Osteoblast (primary cell): ENCODE measurements around the gene ME3. TPM values are rescaled to one million over a fixed set of nuclear protein-coding genes. Genes with fewer than 3 reads are reported as not detected.

Source experiments
- DNase-seq: peaks from one replicate; pipeline ENCODE4 v3.0.0; 2011; ENCODE audit warnings: low spot score, mixed read lengths; ENCODE audit not compliant: insufficient read length; ENCODE audit errors: missing footprints
- H2AFZ ChIP-seq: 2 replicates; pipeline ENCODE4 v1.6.0; 2011; ENCODE audit warnings: mild to moderate bottlenecking, low read length
- H3K27ac ChIP-seq: 2 replicates; pipeline ENCODE4 v1.5.1; 2011; ENCODE audit warnings: mild to moderate bottlenecking, low read depth, low read length, moderate library complexity
- H3K27me3 ChIP-seq: 2 replicates; pipeline ENCODE4 v1.6.0; 2012; ENCODE audit warnings: mild to moderate bottlenecking, control low read depth, inconsistent platforms, low read length, moderate library complexity; ENCODE audit not compliant: insufficient read depth
- H3K36me3 ChIP-seq: 2 replicates; pipeline ENCODE4 v1.5.1; 2011; ENCODE audit warnings: mild to moderate bottlenecking, low read length, control low read depth, moderate library complexity; ENCODE audit not compliant: insufficient read depth
- H3K4me1 ChIP-seq: 2 replicates; pipeline ENCODE4 v1.5.1; 2011; ENCODE audit warnings: mild to moderate bottlenecking, low read length, control low read depth, moderate library complexity; ENCODE audit not compliant: insufficient read depth
- H3K4me2 ChIP-seq: 2 replicates; pipeline ENCODE4 v1.6.0; 2011; ENCODE audit warnings: mild to moderate bottlenecking, low read length; ENCODE audit not compliant: insufficient read depth
- H3K4me3 ChIP-seq: fragments of 200-600 bp; sonication (generic); 3 replicates; pipeline ENCODE4 v1.5.1; 2012; ENCODE audit warnings: mild to moderate bottlenecking, low read length, inconsistent platforms; ENCODE audit not compliant: insufficient read depth
- H3K79me2 ChIP-seq: 2 replicates; pipeline ENCODE4 v1.6.0; 2012; ENCODE audit warnings: mild to moderate bottlenecking, low read length, control low read depth, inconsistent platforms; ENCODE audit not compliant: insufficient read depth
- H3K9me3 ChIP-seq: 2 replicates; pipeline ENCODE4 v1.5.1; 2011; ENCODE audit warnings: low read depth, low read length, control low read depth
- H4K20me1 ChIP-seq: 2 replicates; pipeline ENCODE4 v1.6.0; 2012; ENCODE audit warnings: mild to moderate bottlenecking, low read length, control low read depth; ENCODE audit not compliant: insufficient read depth
- total RNA-seq: library from RNA; depleted of rRNA; stranded (reverse); fragments of >200 nt; gene quantifications from 2 replicates; pipeline ENCODE4 v1.2.3, GENCODE V29; 2012
- TF ChIP-seq, protein P1 (sequence below): IDR thresholded peaks from 2 replicates; pipeline ENCODE4 v1.5.1; 2011; ENCODE audit warnings: mild to moderate bottlenecking, low read depth, low read length, moderate library complexity; ENCODE audit errors: extremely low read depth

Gene ME3
- total RNA-seq, 1 donor: 70.9 TPM

DNA sequence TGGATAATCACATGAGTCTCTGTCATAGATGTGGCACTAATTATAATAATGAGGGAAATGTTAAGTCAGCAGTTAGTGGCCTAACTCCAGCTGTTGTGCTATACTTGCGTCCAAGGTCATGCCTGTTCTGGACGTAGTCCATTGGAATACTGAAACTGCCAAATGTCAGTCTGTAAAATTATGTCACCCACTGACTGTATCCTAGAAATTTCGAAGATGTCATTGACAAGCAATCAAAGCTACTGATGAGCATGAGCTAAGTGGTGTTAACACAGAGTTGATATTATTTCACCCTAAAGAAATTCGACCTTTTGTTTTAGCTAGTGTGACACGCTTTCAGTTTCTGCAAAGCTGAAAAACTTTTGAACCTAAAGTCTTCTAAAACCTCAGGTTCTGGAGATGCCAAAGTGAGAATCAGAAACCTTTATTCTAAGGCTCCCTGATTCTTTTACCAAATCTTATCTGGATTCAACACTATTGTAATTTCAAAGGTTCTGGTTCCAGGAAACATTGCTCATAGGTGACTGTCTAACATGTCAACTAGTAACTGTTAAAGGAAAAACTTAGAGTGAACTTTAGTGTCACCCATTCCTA lies 14.9 kb upstream of the ME3 start:
- Histone ChIP-seq H3K4me1 (peaks cover 19% of the 10 kb centered on the region), H3K4me3 (no peak overlapping the region), H2AFZ (no peak overlapping the region), H3K4me2 (no peak overlapping the region), H3K27me3 (no peaks in the 10 kb centered on the region), H4K20me1 (no peaks in the 10 kb centered on the region), H3K27ac (no peak overlapping the region), H3K9me3 (no peaks in the 10 kb centered on the region), H3K36me3 (no peaks in the 10 kb centered on the region), H3K79me2 (no peaks in the 10 kb centered on the region)
- TF ChIP-seq, protein P1, sequence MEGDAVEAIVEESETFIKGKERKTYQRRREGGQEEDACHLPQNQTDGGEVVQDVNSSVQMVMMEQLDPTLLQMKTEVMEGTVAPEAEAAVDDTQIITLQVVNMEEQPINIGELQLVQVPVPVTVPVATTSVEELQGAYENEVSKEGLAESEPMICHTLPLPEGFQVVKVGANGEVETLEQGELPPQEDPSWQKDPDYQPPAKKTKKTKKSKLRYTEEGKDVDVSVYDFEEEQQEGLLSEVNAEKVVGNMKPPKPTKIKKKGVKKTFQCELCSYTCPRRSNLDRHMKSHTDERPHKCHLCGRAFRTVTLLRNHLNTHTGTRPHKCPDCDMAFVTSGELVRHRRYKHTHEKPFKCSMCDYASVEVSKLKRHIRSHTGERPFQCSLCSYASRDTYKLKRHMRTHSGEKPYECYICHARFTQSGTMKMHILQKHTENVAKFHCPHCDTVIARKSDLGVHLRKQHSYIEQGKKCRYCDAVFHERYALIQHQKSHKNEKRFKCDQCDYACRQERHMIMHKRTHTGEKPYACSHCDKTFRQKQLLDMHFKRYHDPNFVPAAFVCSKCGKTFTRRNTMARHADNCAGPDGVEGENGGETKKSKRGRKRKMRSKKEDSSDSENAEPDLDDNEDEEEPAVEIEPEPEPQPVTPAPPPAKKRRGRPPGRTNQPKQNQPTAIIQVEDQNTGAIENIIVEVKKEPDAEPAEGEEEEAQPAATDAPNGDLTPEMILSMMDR: no peak
- no peak for DNase-seq

GRCh38 chr11:86686531-86686930 lies 14.1 kb upstream of the ME3 start:
- Histone ChIP-seq H3K36me3 (no peaks in the 10 kb centered on the region), H3K4me1 (peaks cover 13% of the 10 kb centered on the region), H3K79me2 (no peaks in the 10 kb centered on the region), H4K20me1 (no peaks in the 10 kb centered on the region), H3K27me3 (no peaks in the 10 kb centered on the region), H3K4me2 (no peak overlapping the region), H3K9me3 (no peaks in the 10 kb centered on the region), H3K4me3 (no peak overlapping the region), H3K27ac (no peak overlapping the region), H2AFZ (no peak overlapping the region)
- TF ChIP-seq, protein P1: no peak
- no peak for DNase-seq

DNA sequence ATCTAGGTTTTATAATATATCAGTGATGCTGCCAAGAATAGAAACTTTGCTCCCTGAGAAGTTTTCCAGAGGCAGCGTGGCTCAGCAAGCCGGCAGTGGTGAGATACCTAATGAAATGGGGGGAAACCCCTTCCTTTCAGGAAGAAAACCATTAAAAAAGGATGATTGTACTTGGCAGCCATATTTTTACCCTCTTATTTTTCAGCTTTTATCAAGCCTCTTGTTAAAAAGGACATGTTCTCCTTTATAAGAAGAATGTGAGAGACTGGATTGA lies 9.0 kb upstream of the ME3 start:
- H3K4me1 ChIP-seq: peaks cover 5% of the 10 kb centered on the region
- no peak overlapping the region for H2AFZ ChIP-seq
- H3K79me2 ChIP-seq: no peaks in the 10 kb centered on the region
- TF ChIP-seq, protein P1: no peak
- no peak overlapping the region for H3K4me2 ChIP-seq
- DNase-seq: no peak
- no peak overlapping the region for H3K4me3 ChIP-seq
- H3K36me3 ChIP-seq: no peaks in the 10 kb centered on the region
- no peaks in the 10 kb centered on the region for H3K27me3 ChIP-seq
- H3K27ac ChIP-seq: no peak overlapping the region
- no peaks in the 10 kb centered on the region for H4K20me1 ChIP-seq
- no peaks in the 10 kb centered on the region for H3K9me3 ChIP-seq

DNA sequence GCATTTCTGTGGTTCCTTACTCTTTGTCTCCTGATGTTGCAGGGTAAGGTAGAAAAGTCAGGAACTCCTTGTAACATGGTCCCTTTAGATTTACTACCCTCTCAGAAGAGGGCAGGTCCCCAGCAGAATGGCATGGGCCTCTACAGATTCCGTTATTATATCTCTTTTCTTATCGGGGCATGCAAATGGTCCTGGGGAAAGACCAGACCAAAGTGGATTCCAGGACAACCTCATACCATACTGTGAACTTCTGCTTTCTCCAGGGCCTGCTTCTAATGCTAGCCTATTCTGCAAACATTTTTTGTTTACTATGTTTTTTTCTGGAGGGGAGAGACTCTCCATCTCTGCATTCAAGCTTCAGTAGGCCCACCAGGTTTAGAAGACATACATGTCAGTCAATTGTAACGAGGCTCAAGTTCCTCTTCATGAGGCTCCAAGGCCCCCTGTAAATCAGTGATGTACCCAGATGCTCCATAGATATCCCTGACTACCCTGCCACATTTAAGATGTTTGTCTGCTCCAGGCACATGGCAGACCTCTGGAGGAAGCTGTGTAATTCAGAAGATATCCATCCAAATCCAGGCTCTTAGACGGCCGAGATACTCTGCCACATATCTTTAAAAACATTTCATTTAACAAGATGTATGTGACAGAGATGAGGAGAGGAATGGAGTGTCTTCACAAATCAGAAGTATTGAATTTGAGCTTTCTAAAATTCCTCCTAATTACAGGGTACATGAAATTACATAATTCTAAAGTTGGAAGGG lies 8.5 kb upstream of the ME3 start:
- no peak for DNase-seq
- Histone ChIP-seq H3K9me3 (no peaks in the 10 kb centered on the region), H3K27me3 (no peaks in the 10 kb centered on the region), H4K20me1 (no peaks in the 10 kb centered on the region), H3K36me3 (no peaks in the 10 kb centered on the region), H3K4me3 (no peak overlapping the region), H2AFZ (no peak overlapping the region), H3K27ac (no peak overlapping the region), H3K4me1 (peaks cover 5% of the 10 kb centered on the region), H3K79me2 (no peaks in the 10 kb centered on the region), H3K4me2 (no peak overlapping the region)
- TF ChIP-seq, protein P1: no peak
